Natural killer cell (primary cell): Measurements from ENCODE around the gene PRRT2. TPM values are rescaled to one million over a fixed set of nuclear protein-coding genes. Genes with fewer than 3 reads are reported as not detected.
"Not testable (repeated sequence)": the region's sequence is repeated elsewhere in the genome, so short reads cannot be mapped to it uniquely, and the experiment has no call there.

Experiments
- ATAC-seq, 3 donors: fragments of 150-1000 bp in 2 of 3; fragments of 200-7000 bp in 1 of 3; cut with Tn5 transposase; 1 replicate in 1 of 3; 2 replicates in 2 of 3; pipeline ENCODE4 v1.10.0; 2021; ENCODE audit warnings: mild to moderate bottlenecking in 2 of 3, moderate library complexity in 2 of 3
- DNase-seq, 2 donors: peaks; one replicate each; pipeline versions ENCODE4 v3.0.0 to v3.0.0-alpha.2; 2013 to 2021; ENCODE audit warnings: mixed read lengths in 1 of 2
- H3K27ac ChIP-seq: one replicate; pipeline ENCODE4 v1.5.1; 2013; ENCODE audit warnings: mild to moderate bottlenecking, low read length
- H3K27me3 ChIP-seq: one replicate; pipeline ENCODE4 v1.6.1; 2013; ENCODE audit warnings: low read length; ENCODE audit not compliant: control insufficient read depth, insufficient read depth
- H3K36me3 ChIP-seq: one replicate; pipeline ENCODE4 v1.6.1; 2013; ENCODE audit warnings: low read length; ENCODE audit not compliant: control insufficient read depth, insufficient read depth
- H3K4me1 ChIP-seq: one replicate; pipeline ENCODE4 v1.6.1; 2013; ENCODE audit warnings: low read length; ENCODE audit not compliant: control insufficient read depth, insufficient read depth
- H3K4me3 ChIP-seq: one replicate; pipeline ENCODE4 v1.5.1; 2013; ENCODE audit warnings: low read length
- H3K9me3 ChIP-seq: one replicate; pipeline ENCODE4 v1.6.1; 2013; ENCODE audit warnings: low read length; ENCODE audit not compliant: control insufficient read depth, insufficient read depth
- H3K27ac Mint-ChIP-seq, 2 donors: one replicate each; pipeline ENCODE4 v1.8.0; 2022; ENCODE audit warnings: mild to moderate bottlenecking in 2 of 2, mixed read lengths in 2 of 2, moderate library complexity in 1 of 2
- H3K27me3 Mint-ChIP-seq, 2 donors: one replicate each; pipeline ENCODE4 v1.8.0; 2022; ENCODE audit warnings: low read depth in 2 of 2, mixed read lengths in 2 of 2
- H3K36me3 Mint-ChIP-seq: one replicate; pipeline ENCODE4 v1.8.0; 2022; ENCODE audit warnings: mixed read lengths
- H3K4me1 Mint-ChIP-seq, 2 donors: one replicate each; pipeline ENCODE4 v1.8.0; 2022; ENCODE audit warnings: mixed read lengths in 2 of 2
- H3K4me3 Mint-ChIP-seq: one replicate; pipeline ENCODE4 v1.8.0; 2022; ENCODE audit warnings: mild to moderate bottlenecking, moderate library complexity, mixed read lengths
- H3K9me3 Mint-ChIP-seq, 2 donors: one replicate each; pipeline ENCODE4 v1.8.0; 2022; ENCODE audit warnings: mixed read lengths in 2 of 2
- CTCF ChIP-seq: fragments of 200-600 bp; IDR thresholded peaks from one replicate; pipeline ENCODE4 v1.8.0; 2022; ENCODE audit warnings: antibody characterized with exemption
- WGBS: methylation state at CpG from one replicate; pipeline ENCODE4 v1.1.7; 2013; ENCODE audit warnings: missing lambda C conversion rate; ENCODE audit not compliant: insufficient coverage; 5-methylcytosine and 5-hydroxymethylcytosine counted together
- intact Hi-C: fragments of 100-400 bp; cut with micrococcal nuclease; formaldehyde crosslinking; loops from one replicate; pipeline ENCODE4 v1.14.2; 2022
- total RNA-seq, 4 donors: library from RNA; stranded (reverse); fragments of 120-200 nt in 1 of 4; gene quantifications; one replicate each; pipeline versions ENCODE4 v1.2.3 to v1.2.4, GENCODE V29; 2013 to 2022

PRRT2 gene
- total RNA-seq, 3 donors from 2014 or later (not counting 1 experiment from before 2014, with no cell fraction given): 0.70 to 1.4 (median 0.91) TPM

GRCh38 chr16:29779474-29779873, 32.5 kb upstream of the PRRT2 start:
- ATAC-seq (no peak), DNase-seq (no peak)
- no peak overlapping the region for H3K4me3 ChIP-seq
- H3K36me3 ChIP-seq: no peaks in the 10 kb centered on the region
- Mint-ChIP-seq H3K9me3 (no peaks in the 10 kb centered on the region), H3K4me1 (peaks cover 0 to 5% of the 10 kb centered on the region in 2 donors), H3K27me3 (no peaks in the 10 kb centered on the region), H3K27ac (no peak overlapping the region), H3K36me3 (no peaks in the 10 kb centered on the region), H3K4me3 (no peak overlapping the region)
- no peaks in the 10 kb centered on the region for H3K9me3 ChIP-seq
- intact Hi-C loops: no loop called here
- no peaks in the 10 kb centered on the region for H3K27me3 ChIP-seq
- no peaks in the 10 kb centered on the region for H3K4me1 ChIP-seq
- TF ChIP-seq CTCF: no peak
- no peak overlapping the region for H3K27ac ChIP-seq
- 94% methylated on average over 10 of the region's 10 CpGs for WGBS

GRCh38 chr16:29783094-29783953, 28.7 kb upstream of the PRRT2 start:
- H3K9me3 ChIP-seq, H3K4me3 Mint-ChIP-seq, ATAC-seq, H3K9me3 Mint-ChIP-seq, H3K4me1 Mint-ChIP-seq, intact Hi-C loops, DNase-seq, H3K27ac Mint-ChIP-seq, H3K27me3 Mint-ChIP-seq, H3K36me3 Mint-ChIP-seq, H3K4me3 ChIP-seq, H3K36me3 ChIP-seq, H3K27me3 ChIP-seq, H3K27ac ChIP-seq: not testable (repeated sequence)
- H3K4me1 ChIP-seq: peaks cover 10% of the 10 kb centered on the region
- 94% methylated on average over 9 of the region's 13 CpGs for WGBS

GRCh38 chr16:29784157-29784556, 27.8 kb upstream of the PRRT2 start:
- Histone ChIP-seq H3K4me1 (peaks cover 10% of the 10 kb centered on the region), H3K4me3 (no peak overlapping the region), H3K9me3 (no peaks in the 10 kb centered on the region), H3K27me3 (no peaks in the 10 kb centered on the region), H3K27ac (no peak overlapping the region), H3K36me3 (no peaks in the 10 kb centered on the region)
- intact Hi-C loops: no loop called here
- no peaks in the 10 kb centered on the region for H3K9me3 Mint-ChIP-seq
- no peak for ATAC-seq
- H3K4me3 Mint-ChIP-seq: no peak overlapping the region
- no peak overlapping the region for H3K27ac Mint-ChIP-seq
- 92% methylated on average over 2 of the region's 2 CpGs for WGBS
- H3K27me3 Mint-ChIP-seq: no peaks in the 10 kb centered on the region
- TF ChIP-seq CTCF: no peak
- peaks cover 7% of the 10 kb centered on the region in 2 donors for H3K4me1 Mint-ChIP-seq
- no peaks in the 10 kb centered on the region for H3K36me3 Mint-ChIP-seq
- DNase-seq: peak in 1 of 2 donors; percentile 45

- peaks cover 16% of the 10 kb centered on the region for H3K4me1 ChIP-seq
- 23% methylated on average over 36 of the region's 38 CpGs for WGBS
- no peak overlapping the region for H3K4me3 ChIP-seq
- no peaks in the 10 kb centered on the region for H3K27me3 ChIP-seq
- H3K4me3 Mint-ChIP-seq: peak overlapping the region; percentile 79
- ATAC-seq (peak; percentile 93 to 99 (median 99)), DNase-seq (peak; percentile 70 to 87)
- no peaks in the 10 kb centered on the region for H3K36me3 ChIP-seq
- H3K4me1 Mint-ChIP-seq: peaks cover 10 to 11% of the 10 kb centered on the region in 2 donors
- intact Hi-C loops: loop anchor here (1.0 kb wide), 1 partner anchor 40 kb away; the partner anchor contains the start of gene C16orf54
- no peaks in the 10 kb centered on the region for H3K36me3 Mint-ChIP-seq
- H3K9me3 Mint-ChIP-seq: no peaks in the 10 kb centered on the region
- no peak overlapping the region for H3K27ac ChIP-seq
- peak; percentile 79 for TF ChIP-seq CTCF
- no peaks in the 10 kb centered on the region for H3K27me3 Mint-ChIP-seq
- H3K27ac Mint-ChIP-seq: peak overlapping the region in 1 of 2 donors; percentile 61
- no peaks in the 10 kb centered on the region for H3K9me3 ChIP-seq
Observed at GRCh38 chr16:29784901-29785500, 27.0 kb upstream of the PRRT2 start.

GRCh38 chr16:29787155-29787554, 24.8 kb upstream of the PRRT2 start:
- H3K9me3 Mint-ChIP-seq, H3K9me3 ChIP-seq, H3K4me3 ChIP-seq, ATAC-seq, H3K27ac Mint-ChIP-seq, intact Hi-C loops, H3K36me3 ChIP-seq, H3K4me3 Mint-ChIP-seq, H3K36me3 Mint-ChIP-seq, H3K27me3 ChIP-seq, H3K27ac ChIP-seq, H3K27me3 Mint-ChIP-seq, DNase-seq: not testable (repeated sequence)
- H3K4me1 Mint-ChIP-seq: peaks cover 32% of the 10 kb centered on the region in 2 donors
- WGBS: 89% methylated on average over 4 of the region's 4 CpGs
- H3K4me1 ChIP-seq: peaks cover 30% of the 10 kb centered on the region
